ENCODE measurements around the gene KRT38. TPM values are rescaled to one million over a fixed set of nuclear protein-coding genes. Genes with fewer than 3 reads are reported as not detected.

KRT38 gene
- total RNA-seq, 3 donors from 2014 or later = not detected

GRCh38 chr17:41464173-41464572, 23.4 kb upstream of the KRT38 start:
- Histone ChIP-seq H3K36me3 (no peaks in the 10 kb centered on the region), H3K4me3 (no peak overlapping the region), H3K4me1 (no peaks in the 10 kb centered on the region), H3K9me3 (no peaks in the 10 kb centered on the region), H3K27me3 (no peaks in the 10 kb centered on the region), H3K27ac (peak overlapping the region; percentile 41 to 48)
- no peak for DNase-seq (ENCODE audit: low spot score in 2 of 2)
- TF ChIP-seq POLR2AphosphoS5 (IDR thresholded peaks at IDR 0.05) (no peak), CTCF (IDR thresholded peaks at IDR 0.05) (no peak), POLR2A (IDR thresholded peaks at IDR 0.05) (no peak)
- intact Hi-C loops (cut with DNase I; ENCODE audit: low total_unique reads) = no loop called here

DNA sequence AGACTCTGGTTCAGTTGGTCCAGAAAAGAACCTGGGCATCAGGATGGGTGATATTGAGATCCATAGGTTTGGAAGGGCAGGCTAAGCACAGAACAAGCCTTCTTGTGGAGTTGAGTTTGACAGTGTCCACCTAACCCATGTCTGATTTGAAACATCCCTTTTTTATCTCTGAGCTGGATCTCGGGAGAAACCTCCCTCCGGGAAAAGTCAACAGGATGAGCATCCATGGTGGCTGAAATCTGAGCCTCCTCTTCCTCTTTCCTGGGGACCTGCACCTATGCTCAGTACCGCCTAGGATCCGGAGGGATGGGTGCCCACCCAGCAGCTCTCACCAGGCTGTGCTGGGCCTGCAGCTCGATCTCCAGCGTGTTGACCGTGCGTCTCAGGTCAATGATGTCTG, 23.0 kb upstream of the KRT38 start:
- Histone ChIP-seq H3K27me3 (no peaks in the 10 kb centered on the region), H3K9me3 (no peaks in the 10 kb centered on the region), H3K27ac (no peak overlapping the region), H3K4me3 (no peak overlapping the region), H3K36me3 (no peaks in the 10 kb centered on the region), H3K4me1 (no peaks in the 10 kb centered on the region)
- TF ChIP-seq POLR2A (IDR thresholded peaks at IDR 0.05) = no peak
- no peak for TF ChIP-seq POLR2AphosphoS5 (IDR thresholded peaks at IDR 0.05)
- no peak for TF ChIP-seq CTCF (IDR thresholded peaks at IDR 0.05)
- DNase-seq (ENCODE audit: low spot score in 2 of 2) = no peak
- intact Hi-C loops (cut with DNase I; ENCODE audit: low total_unique reads) = no loop called here

DNA sequence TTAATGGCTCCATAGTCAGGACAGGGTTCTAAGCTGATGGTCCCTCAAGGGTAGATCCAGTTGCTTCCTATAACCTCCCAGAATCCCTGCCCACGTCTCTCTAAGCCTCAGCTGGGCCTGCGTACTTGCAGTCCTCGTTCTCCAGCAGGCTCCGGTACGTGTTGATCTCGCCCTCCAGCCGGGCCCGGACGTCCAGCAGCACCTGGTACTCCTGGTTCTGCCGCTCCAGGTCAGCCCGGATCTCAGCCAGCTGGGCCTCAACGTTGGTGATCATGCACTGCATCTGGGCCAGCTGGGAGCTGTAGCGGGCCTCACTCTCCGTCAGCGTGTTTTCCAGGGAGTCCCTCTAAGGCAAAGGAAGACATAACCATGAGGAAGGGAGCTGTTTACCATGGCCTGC, 21.9 kb upstream of the KRT38 start:
- TF ChIP-seq POLR2AphosphoS5 (IDR thresholded peaks at IDR 0.05) = no peak
- no peak for TF ChIP-seq POLR2A (IDR thresholded peaks at IDR 0.05)
- TF ChIP-seq CTCF (IDR thresholded peaks at IDR 0.05) = no peak
- Histone ChIP-seq H3K4me1 (no peaks in the 10 kb centered on the region), H3K27me3 (no peaks in the 10 kb centered on the region), H3K4me3 (no peak overlapping the region), H3K27ac (no peak overlapping the region), H3K9me3 (no peaks in the 10 kb centered on the region), H3K36me3 (no peaks in the 10 kb centered on the region)
- no peak for DNase-seq (ENCODE audit: low spot score in 2 of 2)
- intact Hi-C loops (cut with DNase I; ENCODE audit: low total_unique reads) = no loop called here

GRCh38 chr17:41457676-41458075, 16.9 kb upstream of the KRT38 start:
- no peak overlapping the region for H3K4me3 ChIP-seq
- no peaks in the 10 kb centered on the region for H3K4me1 ChIP-seq
- intact Hi-C loops (cut with DNase I; ENCODE audit: low total_unique reads) = no loop called here
- no peaks in the 10 kb centered on the region for H3K27me3 ChIP-seq
- H3K36me3 ChIP-seq = no peaks in the 10 kb centered on the region
- DNase-seq (ENCODE audit: low spot score in 2 of 2) = no peak
- no peak for TF ChIP-seq CTCF (IDR thresholded peaks at IDR 0.05)
- TF ChIP-seq POLR2A (IDR thresholded peaks at IDR 0.05) = no peak
- H3K9me3 ChIP-seq = no peaks in the 10 kb centered on the region
- H3K27ac ChIP-seq = no peak overlapping the region

DNA sequence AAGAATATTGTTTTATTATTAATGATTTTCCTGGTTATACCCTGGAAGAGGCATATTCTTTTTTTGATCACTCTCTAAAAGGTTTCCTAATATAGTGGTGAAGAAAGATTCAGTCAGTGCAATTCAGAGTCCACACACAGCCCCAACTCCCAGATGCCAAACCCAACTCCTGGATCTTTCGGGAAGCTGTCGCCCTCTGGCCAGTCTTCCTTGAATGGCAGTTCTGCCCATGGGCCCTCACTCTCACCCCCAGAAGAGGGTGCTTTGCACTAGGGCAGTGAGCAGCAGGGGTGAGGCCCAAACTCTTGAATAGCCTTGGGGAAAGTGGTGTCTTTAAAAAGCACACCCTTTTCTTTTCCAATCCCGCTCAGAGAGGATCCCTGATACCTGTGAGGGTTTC, 15.4 kb upstream of the KRT38 start:
- peak overlapping the region in 1 of 2 donors; percentile 1 for H3K27ac ChIP-seq
- H3K9me3 ChIP-seq = no peaks in the 10 kb centered on the region
- H3K4me1 ChIP-seq = no peaks in the 10 kb centered on the region
- peak in 1 of 2 donors; percentile 36 for DNase-seq (ENCODE audit: low spot score in 2 of 2)
- no peaks in the 10 kb centered on the region for H3K36me3 ChIP-seq
- H3K27me3 ChIP-seq = no peaks in the 10 kb centered on the region
- TF ChIP-seq CTCF (IDR thresholded peaks at IDR 0.05) (peak in 1 of 3 donors; percentile 50), POLR2AphosphoS5 (IDR thresholded peaks at IDR 0.05) (no peak)
- H3K4me3 ChIP-seq = no peak overlapping the region
- intact Hi-C loops (cut with DNase I; ENCODE audit: low total_unique reads) = no loop called here
